AG09309 (cell line): ENCODE measurements around the gene FEM1B.

Source experiments
- DNase-seq: peaks from one replicate; pipeline ENCODE4 v3.0.0-alpha.2; 2010; ENCODE audit warnings: low read depth
- H3K4me3 ChIP-seq: 2 replicates; pipeline ENCODE4 v1.5.1; 2011; ENCODE audit warnings: mild to moderate bottlenecking, low read depth, low read length, moderate library complexity; ENCODE audit not compliant: control insufficient read depth
- TF ChIP-seq, protein P1 (sequence below): IDR thresholded peaks from 2 replicates; pipeline ENCODE4 v1.5.1; 2011; ENCODE audit warnings: mild to moderate bottlenecking, low read depth, low read length, inconsistent platforms; ENCODE audit not compliant: insufficient read depth, control insufficient read depth; ENCODE audit errors: missing control alignments

FEM1B gene

DNA sequence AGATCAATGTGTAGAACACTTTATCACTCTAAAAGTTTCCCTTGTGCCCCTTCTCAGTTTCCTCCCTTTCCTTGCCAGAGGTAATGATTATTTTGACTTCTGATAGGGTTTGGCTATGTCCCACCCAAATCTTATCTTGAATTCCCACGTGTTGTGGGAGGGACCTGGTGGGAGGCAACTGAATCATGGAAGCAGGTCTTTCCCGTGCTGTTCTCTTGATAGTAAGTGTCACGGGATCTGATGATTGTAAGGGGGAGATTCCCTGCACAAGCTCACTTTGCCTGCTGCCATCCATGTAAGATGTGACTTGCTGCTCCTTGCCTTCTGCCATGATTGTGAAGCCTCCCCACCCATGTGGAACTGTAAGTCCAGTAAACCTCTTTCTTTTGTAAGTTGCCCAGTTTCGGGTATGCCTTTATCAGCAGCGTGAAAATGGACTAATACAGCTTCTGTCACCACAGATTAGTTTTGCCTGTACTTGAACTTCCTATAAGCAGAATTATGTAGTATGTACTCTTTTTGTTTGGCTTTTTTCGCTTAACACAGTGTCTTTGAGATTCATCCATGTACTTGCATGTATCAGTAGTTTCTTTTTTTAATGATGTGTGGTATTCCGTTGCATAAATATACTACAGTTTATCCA is 7.2 kb downstream of the FEM1B start:
- TF ChIP-seq, protein P1, sequence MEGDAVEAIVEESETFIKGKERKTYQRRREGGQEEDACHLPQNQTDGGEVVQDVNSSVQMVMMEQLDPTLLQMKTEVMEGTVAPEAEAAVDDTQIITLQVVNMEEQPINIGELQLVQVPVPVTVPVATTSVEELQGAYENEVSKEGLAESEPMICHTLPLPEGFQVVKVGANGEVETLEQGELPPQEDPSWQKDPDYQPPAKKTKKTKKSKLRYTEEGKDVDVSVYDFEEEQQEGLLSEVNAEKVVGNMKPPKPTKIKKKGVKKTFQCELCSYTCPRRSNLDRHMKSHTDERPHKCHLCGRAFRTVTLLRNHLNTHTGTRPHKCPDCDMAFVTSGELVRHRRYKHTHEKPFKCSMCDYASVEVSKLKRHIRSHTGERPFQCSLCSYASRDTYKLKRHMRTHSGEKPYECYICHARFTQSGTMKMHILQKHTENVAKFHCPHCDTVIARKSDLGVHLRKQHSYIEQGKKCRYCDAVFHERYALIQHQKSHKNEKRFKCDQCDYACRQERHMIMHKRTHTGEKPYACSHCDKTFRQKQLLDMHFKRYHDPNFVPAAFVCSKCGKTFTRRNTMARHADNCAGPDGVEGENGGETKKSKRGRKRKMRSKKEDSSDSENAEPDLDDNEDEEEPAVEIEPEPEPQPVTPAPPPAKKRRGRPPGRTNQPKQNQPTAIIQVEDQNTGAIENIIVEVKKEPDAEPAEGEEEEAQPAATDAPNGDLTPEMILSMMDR, result no peak
- no peak overlapping the region for H3K4me3 ChIP-seq
- DNase-seq, result no peak

DNA sequence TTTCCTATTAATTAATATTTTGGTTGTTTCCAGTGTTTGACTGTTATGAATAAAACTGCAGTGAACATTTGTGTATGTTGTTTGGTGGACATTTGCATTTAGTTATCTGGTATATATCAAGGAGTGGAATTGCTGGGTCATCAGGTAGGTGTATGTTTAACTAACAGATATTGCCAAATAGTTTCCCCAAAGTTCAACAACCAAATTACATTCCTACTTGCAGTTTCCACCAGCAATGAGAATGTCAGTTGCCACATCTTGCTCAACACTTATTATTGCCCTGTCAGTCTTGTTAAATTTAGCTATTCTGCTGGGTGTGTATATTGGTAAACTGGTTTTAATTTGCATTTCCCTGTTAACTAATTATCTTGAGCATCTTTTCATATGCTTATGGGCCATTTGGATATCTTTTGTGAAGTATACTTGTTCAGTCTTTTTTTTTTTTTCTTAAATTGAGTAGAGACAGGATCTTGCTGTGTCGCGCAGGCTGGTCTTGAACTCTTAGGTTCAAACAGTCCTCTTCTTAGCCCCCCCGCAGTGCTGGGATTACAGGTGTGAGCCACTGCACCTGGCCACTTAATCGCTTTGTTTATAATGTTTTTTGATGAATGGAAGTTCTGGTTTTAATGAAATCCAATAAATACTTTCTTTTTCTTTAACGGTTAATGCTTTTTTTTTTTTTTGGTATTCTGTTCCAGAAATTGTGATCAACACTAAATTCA is 7.9 kb downstream of the FEM1B start:
- no peak for DNase-seq
- H3K4me3 ChIP-seq, result no peak overlapping the region
- TF ChIP-seq, protein P1, result no peak

DNA sequence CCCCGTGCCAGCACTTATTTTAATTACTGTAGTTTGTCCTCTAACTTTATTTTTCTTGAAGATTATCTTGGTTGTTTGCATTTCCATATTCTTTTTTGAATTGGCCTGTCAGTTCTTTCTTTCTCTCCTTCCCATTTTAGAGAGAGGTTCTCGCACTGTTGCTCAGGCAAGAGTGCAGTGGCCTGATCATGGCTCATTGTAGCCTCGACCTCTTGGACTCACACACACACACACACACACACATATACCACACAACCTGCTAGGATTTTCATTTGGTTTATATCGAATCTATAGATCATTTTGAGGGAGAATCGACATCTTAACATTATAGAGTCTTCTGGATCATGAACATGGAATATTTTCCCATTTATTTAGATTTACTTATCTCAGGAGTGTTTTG is 8.7 kb downstream of the FEM1B start:
- TF ChIP-seq, protein P1, result no peak
- no peak overlapping the region for H3K4me3 ChIP-seq
- DNase-seq, result no peak

- H3K4me3 ChIP-seq, result no peak overlapping the region
- DNase-seq, result no peak
- TF ChIP-seq, protein P1, result no peak
Observed at GRCh38 chr15:68289057-68289456, 11.5 kb downstream of the FEM1B start.

DNA sequence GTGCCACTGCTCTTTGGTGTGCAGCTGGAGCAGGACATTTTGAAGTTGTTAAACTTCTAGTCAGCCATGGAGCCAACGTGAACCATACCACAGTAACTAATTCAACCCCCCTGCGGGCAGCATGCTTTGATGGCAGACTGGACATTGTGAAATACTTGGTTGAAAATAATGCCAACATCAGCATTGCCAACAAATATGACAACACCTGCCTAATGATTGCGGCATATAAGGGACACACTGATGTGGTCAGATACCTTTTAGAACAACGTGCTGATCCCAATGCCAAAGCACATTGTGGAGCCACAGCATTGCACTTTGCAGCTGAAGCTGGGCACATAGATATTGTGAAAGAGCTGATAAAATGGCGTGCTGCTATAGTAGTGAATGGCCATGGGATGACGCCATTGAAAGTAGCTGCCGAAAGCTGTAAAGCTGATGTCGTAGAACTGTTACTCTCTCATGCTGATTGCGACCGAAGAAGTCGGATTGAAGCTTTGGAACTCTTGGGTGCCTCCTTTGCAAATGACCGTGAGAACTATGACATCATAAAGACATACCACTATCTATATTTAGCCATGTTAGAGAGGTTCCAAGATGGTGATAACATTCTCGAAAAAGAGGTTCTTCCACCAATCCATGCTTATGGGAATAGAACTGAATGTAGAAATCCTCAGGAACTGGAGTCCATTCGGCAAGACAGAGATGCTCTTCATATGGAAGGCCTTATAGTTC is 12.2 kb downstream of the FEM1B start:
- no peak overlapping the region for H3K4me3 ChIP-seq
- DNase-seq, result no peak
- TF ChIP-seq, protein P1, result no peak

DNA sequence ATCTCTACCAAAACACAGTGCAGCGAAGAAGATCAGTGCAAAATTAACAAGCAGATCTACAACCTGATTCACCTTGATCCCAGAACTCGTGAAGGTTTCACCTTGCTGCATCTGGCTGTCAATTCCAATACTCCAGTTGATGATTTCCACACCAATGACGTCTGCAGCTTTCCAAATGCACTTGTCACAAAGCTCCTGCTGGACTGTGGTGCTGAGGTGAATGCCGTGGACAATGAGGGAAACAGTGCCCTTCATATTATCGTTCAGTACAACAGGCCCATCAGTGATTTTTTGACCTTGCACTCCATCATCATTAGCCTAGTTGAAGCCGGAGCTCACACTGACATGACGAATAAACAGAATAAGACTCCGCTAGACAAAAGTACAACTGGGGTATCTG is 13.2 kb downstream of the FEM1B start:
- TF ChIP-seq, protein P1, result no peak
- no peak for DNase-seq
- H3K4me3 ChIP-seq, result no peak overlapping the region
